Measurements from ENCODE around the gene SLIT3. TPM values are rescaled to one million over a fixed set of nuclear protein-coding genes. Genes with fewer than 3 reads are reported as not detected.

Gene SLIT3
- total RNA-seq, 4 donors from 2014 or later: 28.4 to 77.2 (median 63.8) TPM

- Histone ChIP-seq H3K27me3 (no peaks in the 10 kb centered on the region), H3K27ac (peak overlapping the region; percentile 64 to 65 (median 64)), H3K4me1 (peaks cover 26 to 34% of the 10 kb centered on the region in 2 donors), H3K36me3 (no peaks in the 10 kb centered on the region), H3K9me3 (no peaks in the 10 kb centered on the region), H3K4me3 (replicated peaks in 1 of 3) (no peak overlapping the region)
- no peak for TF ChIP-seq POLR2A (IDR thresholded peaks at IDR 0.05)
- TF ChIP-seq, protein P1, sequence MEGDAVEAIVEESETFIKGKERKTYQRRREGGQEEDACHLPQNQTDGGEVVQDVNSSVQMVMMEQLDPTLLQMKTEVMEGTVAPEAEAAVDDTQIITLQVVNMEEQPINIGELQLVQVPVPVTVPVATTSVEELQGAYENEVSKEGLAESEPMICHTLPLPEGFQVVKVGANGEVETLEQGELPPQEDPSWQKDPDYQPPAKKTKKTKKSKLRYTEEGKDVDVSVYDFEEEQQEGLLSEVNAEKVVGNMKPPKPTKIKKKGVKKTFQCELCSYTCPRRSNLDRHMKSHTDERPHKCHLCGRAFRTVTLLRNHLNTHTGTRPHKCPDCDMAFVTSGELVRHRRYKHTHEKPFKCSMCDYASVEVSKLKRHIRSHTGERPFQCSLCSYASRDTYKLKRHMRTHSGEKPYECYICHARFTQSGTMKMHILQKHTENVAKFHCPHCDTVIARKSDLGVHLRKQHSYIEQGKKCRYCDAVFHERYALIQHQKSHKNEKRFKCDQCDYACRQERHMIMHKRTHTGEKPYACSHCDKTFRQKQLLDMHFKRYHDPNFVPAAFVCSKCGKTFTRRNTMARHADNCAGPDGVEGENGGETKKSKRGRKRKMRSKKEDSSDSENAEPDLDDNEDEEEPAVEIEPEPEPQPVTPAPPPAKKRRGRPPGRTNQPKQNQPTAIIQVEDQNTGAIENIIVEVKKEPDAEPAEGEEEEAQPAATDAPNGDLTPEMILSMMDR (IDR thresholded peaks at IDR 0.05): no peak
- 73 to 79% methylated on average over 12 of the region's 12 CpGs for WGBS, 2 donors
- intact Hi-C loops (cut with DNase I): no loop called here
- DNase-seq: no peak
These were observed 287.7 kb downstream of the SLIT3 start for GRCh38 chr5:169013208-169013728.

DNA sequence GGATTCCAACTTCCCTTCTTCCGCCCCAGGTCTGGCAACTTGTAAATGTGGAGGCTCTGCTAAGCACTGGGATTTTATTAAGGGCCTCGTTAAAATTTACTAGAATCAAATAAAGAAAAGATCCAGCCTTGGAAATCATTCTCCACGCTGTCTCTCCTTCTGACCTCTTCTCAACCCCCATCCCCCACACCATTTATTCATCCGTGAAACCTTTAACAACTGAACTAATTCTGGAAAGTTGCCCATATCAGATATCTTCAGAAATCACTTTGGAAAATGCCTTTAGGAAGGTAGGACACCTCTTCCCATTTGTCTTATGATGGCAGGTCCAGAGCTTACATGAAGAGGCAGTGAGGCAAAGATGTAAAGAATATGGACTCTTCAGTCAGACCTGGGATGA, 288.5 kb downstream of the SLIT3 start:
- H3K4me3 ChIP-seq (replicated peaks in 1 of 3): no peak overlapping the region
- no peak for TF ChIP-seq POLR2A (IDR thresholded peaks at IDR 0.05)
- H3K27ac ChIP-seq: peak overlapping the region in 2 of 3 donors; percentile 28 to 65
- H3K4me1 ChIP-seq: peaks cover 26 to 34% of the 10 kb centered on the region in 2 donors
- H3K9me3 ChIP-seq: no peaks in the 10 kb centered on the region
- no peaks in the 10 kb centered on the region for H3K36me3 ChIP-seq
- H3K27me3 ChIP-seq: no peaks in the 10 kb centered on the region
- intact Hi-C loops (cut with DNase I): no loop called here
- DNase-seq: no peak
- 43 to 55% methylated on average over 4 of the region's 4 CpGs for WGBS, 2 donors

DNA sequence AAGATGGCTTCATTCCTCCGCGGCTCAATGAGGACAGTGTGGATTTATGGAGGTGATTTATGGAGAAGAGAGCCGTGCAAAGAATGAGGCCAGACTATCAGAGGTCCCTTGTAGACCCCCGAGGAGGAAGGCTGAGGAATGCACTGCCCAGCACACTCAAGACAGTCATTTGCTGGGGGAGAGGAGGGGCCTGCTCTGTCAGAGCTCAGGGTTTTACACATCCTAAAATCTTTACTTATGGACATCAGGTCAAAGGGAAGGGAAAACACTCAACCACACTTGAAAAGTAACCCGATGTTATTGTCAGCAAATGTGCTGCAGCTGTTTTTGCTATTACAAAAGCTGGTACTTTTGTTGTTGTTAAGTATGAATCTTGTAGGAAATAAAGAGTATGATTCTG, 289.5 kb downstream of the SLIT3 start:
- Histone ChIP-seq H3K27ac (no peak overlapping the region), H3K9me3 (no peaks in the 10 kb centered on the region), H3K27me3 (no peaks in the 10 kb centered on the region), H3K4me1 (peaks cover 26 to 41% of the 10 kb centered on the region in 2 donors), H3K36me3 (no peaks in the 10 kb centered on the region), H3K4me3 (replicated peaks in 1 of 3) (no peak overlapping the region)
- no peak for DNase-seq
- WGBS, 2 donors: 75 to 78% methylated on average over 5 of the region's 5 CpGs
- TF ChIP-seq POLR2A (IDR thresholded peaks at IDR 0.05): no peak
- TF ChIP-seq, protein P1 (IDR thresholded peaks at IDR 0.05): no peak
- intact Hi-C loops (cut with DNase I): no loop called here

DNA sequence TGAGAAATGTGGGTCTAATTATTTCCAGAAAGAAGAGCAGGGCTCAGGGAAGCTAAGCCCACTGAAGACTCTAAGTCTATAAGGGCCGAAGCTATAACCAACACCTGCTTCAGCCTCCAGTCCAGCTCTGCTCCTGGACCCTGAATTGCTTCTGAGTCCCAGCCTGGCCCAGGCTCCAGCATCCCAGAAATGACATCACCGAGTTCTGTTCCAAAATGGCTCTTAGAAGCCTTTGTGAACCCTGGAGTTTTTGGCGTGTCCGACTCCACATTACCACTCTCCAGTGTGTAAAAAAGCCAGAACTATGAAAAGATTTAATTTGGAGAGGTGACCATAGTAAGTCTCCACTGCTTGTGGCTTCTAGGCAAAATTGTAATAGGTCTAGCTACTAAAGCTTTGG, 289.9 kb downstream of the SLIT3 start:
- Histone ChIP-seq H3K9me3 (no peaks in the 10 kb centered on the region), H3K27me3 (no peaks in the 10 kb centered on the region), H3K36me3 (no peaks in the 10 kb centered on the region), H3K4me1 (peaks cover 26 to 44% of the 10 kb centered on the region in 2 donors), H3K4me3 (replicated peaks in 1 of 3) (no peak overlapping the region), H3K27ac (no peak overlapping the region)
- no peak for TF ChIP-seq POLR2A (IDR thresholded peaks at IDR 0.05)
- TF ChIP-seq, protein P1 (IDR thresholded peaks at IDR 0.05): no peak
- 88 to 94% methylated on average over 4 of the region's 4 CpGs for WGBS, 2 donors
- no peak for DNase-seq
- intact Hi-C loops (cut with DNase I): no loop called here

DNA sequence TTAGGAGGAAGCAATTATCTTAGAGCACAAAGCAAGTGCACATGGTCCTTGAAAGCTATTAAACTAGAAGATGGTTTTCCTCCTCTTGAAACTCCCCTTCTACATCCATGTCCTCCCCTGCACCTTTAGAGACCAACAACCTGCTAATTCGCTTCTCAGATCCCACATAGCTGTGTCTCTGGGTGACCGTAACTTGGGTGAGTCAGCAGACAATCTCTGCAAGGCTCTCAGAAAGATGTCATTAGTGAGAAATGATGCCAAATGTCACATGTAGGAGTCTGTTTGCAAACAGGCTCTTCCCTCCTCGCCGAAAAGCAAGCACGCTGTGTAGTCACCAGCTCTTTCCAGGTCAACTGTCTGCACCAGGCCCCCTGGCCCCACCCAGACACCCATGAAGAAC, 291.8 kb downstream of the SLIT3 start:
- Histone ChIP-seq H3K36me3 (no peaks in the 10 kb centered on the region), H3K27me3 (no peaks in the 10 kb centered on the region), H3K9me3 (no peaks in the 10 kb centered on the region), H3K27ac (no peak overlapping the region), H3K4me1 (peaks cover 26 to 40% of the 10 kb centered on the region in 2 donors), H3K4me3 (replicated peaks in 1 of 3) (no peak overlapping the region)
- intact Hi-C loops (cut with DNase I): no loop called here
- 83 to 89% methylated on average over 5 of the region's 5 CpGs for WGBS, 2 donors
- TF ChIP-seq POLR2A (IDR thresholded peaks at IDR 0.05): no peak
- TF ChIP-seq, protein P1 (IDR thresholded peaks at IDR 0.05): no peak
- DNase-seq: no peak
